Uterus (tissue), 4 donors: ENCODE measurements around the gene ADAR. TPM values are rescaled to one million over a fixed set of nuclear protein-coding genes. Genes with fewer than 3 reads are reported as not detected.

Experiments used
- DNase-seq, 2 donors: peaks; one replicate each; pipeline ENCODE4 v3.0.0-alpha.2; 2019 to 2020
- H3K27ac ChIP-seq, 2 donors: fragments of 200-600 bp; sonication (generic); 1 replicate in 1 of 2; 2 replicates in 1 of 2; pipeline ENCODE4 v1.5.1; 2016 to 2018
- H3K27me3 ChIP-seq, 2 donors: fragments of 200-600 bp; sonication (generic); one replicate each; pipeline ENCODE4 v1.5.1; 2018 to 2019; ENCODE audit warnings: control low read depth in 1 of 2
- H3K36me3 ChIP-seq, 2 donors: fragments of 200-600 bp; sonication (generic); one replicate each; pipeline ENCODE4 v1.5.1; 2019; ENCODE audit warnings: control low read depth in 1 of 2
- H3K4me1 ChIP-seq, 2 donors: fragments of 200-600 bp; sonication (generic); one replicate each; pipeline ENCODE4 v1.5.1; 2018 to 2019; ENCODE audit warnings: control low read depth in 1 of 2
- H3K4me3 ChIP-seq, 2 donors: fragments of 200-600 bp; sonication (generic); 1 replicate in 1 of 2; 2 replicates in 1 of 2; pipeline ENCODE4 v1.5.1; 2018 to 2019; ENCODE audit warnings: mild to moderate bottlenecking in 1 of 2
- H3K9me3 ChIP-seq, 2 donors: fragments of 200-600 bp; sonication (generic); one replicate each; pipeline ENCODE4 v1.5.1; 2019; ENCODE audit warnings: control low read depth in 1 of 2
- POLR2A ChIP-seq, 2 donors: fragments of 450-650 bp; IDR thresholded peaks; one replicate each; pipeline ENCODE4 v1.6.1; 2016; ENCODE audit warnings: antibody characterized with exemption in 2 of 2, mild to moderate bottlenecking in 1 of 2, moderate library complexity in 1 of 2
- intact Hi-C: fragments of 100-400 bp; cut with DNase I; formaldehyde crosslinking; loops from one replicate; pipeline ENCODE4 v1.15.1; 2023; ENCODE audit warnings: low total_unique reads
- total RNA-seq, 4 donors: library from RNA; depleted of rRNA in 3 of 4; stranded (reverse); fragments of >200 nt in 3 of 4; gene quantifications; one replicate each; pipeline versions ENCODE4 v1.1.0 to v1.2.4, GENCODE V29; 2014 to 2023
- TF ChIP-seq, protein P1 (sequence below), 4 experiments: fragments of 200-600 bp in 2 of 4; fragments of 450-650 bp in 2 of 4; sonication (generic) in 2 of 4; IDR thresholded peaks; one replicate each; pipeline ENCODE4 v1.5.1; 2016 to 2019; ENCODE audit warnings: antibody characterized with exemption in 4 of 4, mild to moderate bottlenecking in 2 of 4, moderate library complexity in 1 of 4
- donor health status: DM: yes; HTN: yes; CAD: no.

Gene ADAR
- total RNA-seq, 4 donors from 2014 or later, result 50.9 to 212 (median 101) TPM

- TF ChIP-seq, protein P1, sequence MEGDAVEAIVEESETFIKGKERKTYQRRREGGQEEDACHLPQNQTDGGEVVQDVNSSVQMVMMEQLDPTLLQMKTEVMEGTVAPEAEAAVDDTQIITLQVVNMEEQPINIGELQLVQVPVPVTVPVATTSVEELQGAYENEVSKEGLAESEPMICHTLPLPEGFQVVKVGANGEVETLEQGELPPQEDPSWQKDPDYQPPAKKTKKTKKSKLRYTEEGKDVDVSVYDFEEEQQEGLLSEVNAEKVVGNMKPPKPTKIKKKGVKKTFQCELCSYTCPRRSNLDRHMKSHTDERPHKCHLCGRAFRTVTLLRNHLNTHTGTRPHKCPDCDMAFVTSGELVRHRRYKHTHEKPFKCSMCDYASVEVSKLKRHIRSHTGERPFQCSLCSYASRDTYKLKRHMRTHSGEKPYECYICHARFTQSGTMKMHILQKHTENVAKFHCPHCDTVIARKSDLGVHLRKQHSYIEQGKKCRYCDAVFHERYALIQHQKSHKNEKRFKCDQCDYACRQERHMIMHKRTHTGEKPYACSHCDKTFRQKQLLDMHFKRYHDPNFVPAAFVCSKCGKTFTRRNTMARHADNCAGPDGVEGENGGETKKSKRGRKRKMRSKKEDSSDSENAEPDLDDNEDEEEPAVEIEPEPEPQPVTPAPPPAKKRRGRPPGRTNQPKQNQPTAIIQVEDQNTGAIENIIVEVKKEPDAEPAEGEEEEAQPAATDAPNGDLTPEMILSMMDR (IDR thresholded peaks at IDR 0.05), result no peak
- no peak for TF ChIP-seq POLR2A (IDR thresholded peaks at IDR 0.05)
- intact Hi-C loops, result no loop called here
- no peak for DNase-seq
Observed at GRCh38 chr1:154603317-154603716, 4.7 kb downstream of the ADAR start.

DNA sequence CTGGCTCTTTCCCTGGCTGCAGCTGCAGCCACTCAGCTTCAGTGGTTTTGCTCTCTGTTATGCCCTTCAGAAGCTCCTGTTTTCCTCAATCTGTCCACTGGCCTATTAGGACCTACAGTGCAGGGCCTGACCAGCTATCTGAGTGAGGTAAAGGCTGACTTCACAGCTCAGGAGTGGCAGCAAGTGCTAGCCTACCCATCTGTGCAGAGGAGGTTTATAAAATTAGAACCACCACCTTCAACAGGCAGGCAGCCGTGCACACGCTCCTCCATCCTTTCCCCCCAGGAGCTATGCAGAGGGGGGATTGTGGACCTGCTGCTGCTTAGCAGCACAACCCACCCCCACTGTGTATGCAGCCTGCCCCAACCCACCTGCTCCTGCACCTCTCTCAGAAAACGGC, 8.3 kb downstream of the ADAR start:
- Histone ChIP-seq H3K36me3 (no peaks in the 10 kb centered on the region), H3K9me3 (no peaks in the 10 kb centered on the region), H3K4me1 (peaks cover 0 to 6% of the 10 kb centered on the region in 2 donors), H3K4me3 (no peak overlapping the region), H3K27me3 (no peaks in the 10 kb centered on the region), H3K27ac (no peak overlapping the region)
- no peak for DNase-seq
- TF ChIP-seq POLR2A (IDR thresholded peaks at IDR 0.05), result no peak
- TF ChIP-seq, protein P1 (IDR thresholded peaks at IDR 0.05), result no peak
- intact Hi-C loops, result no loop called here

More at GRCh38 chr1:154603317-154603716, 4.7 kb downstream of the ADAR start:
- Histone ChIP-seq H3K4me1 (peaks cover 0 to 13% of the 10 kb centered on the region in 2 donors), H3K27ac (no peak overlapping the region), H3K9me3 (no peaks in the 10 kb centered on the region), H3K36me3 (no peaks in the 10 kb centered on the region), H3K4me3 (no peak overlapping the region), H3K27me3 (no peaks in the 10 kb centered on the region)

- intact Hi-C loops, result no loop called here
- DNase-seq, result no peak
- Histone ChIP-seq H3K4me1 (peaks cover 0 to 6% of the 10 kb centered on the region in 2 donors), H3K9me3 (no peaks in the 10 kb centered on the region), H3K27ac (no peak overlapping the region), H3K36me3 (no peaks in the 10 kb centered on the region), H3K27me3 (no peaks in the 10 kb centered on the region), H3K4me3 (no peak overlapping the region)
- no peak for TF ChIP-seq POLR2A (IDR thresholded peaks at IDR 0.05)
- TF ChIP-seq, protein P1 (IDR thresholded peaks at IDR 0.05), result no peak
Observed at GRCh38 chr1:154598871-154599635, 8.9 kb downstream of the ADAR start.

- H3K27me3 ChIP-seq, result no peaks in the 10 kb centered on the region
- no peak for TF ChIP-seq POLR2A (IDR thresholded peaks at IDR 0.05)
- TF ChIP-seq, protein P1 (IDR thresholded peaks at IDR 0.05), result no peak
- DNase-seq, result no peak
- no peak overlapping the region for H3K4me3 ChIP-seq
- H3K36me3 ChIP-seq, result no peaks in the 10 kb centered on the region
- H3K27ac ChIP-seq, result no peak overlapping the region
- H3K4me1 ChIP-seq, result peaks cover 0 to 6% of the 10 kb centered on the region in 2 donors
- H3K9me3 ChIP-seq, result no peaks in the 10 kb centered on the region
- intact Hi-C loops, result no loop called here
Observed at GRCh38 chr1:154595621-154596020, 12.4 kb downstream of the ADAR start.

DNA sequence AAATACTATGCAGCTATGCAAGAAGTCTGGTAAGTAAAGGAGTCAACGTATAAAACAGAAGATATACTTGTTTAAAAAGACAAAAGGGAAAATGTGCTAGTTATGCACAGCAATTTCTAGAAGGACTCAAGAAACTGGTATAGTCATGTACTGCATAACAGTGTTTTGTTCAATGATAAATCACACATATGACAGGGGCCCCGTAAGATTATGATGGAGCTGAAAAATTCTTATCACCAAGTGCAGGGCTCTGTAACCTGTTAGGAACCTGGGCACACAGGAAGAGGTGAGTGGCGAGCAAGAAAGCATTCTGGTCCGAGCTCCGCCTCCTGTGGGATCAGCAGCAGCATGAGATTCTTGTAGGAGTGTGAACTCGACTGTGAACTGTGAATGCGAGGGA, 13.2 kb downstream of the ADAR start:
- intact Hi-C loops, result no loop called here
- Histone ChIP-seq H3K4me3 (no peak overlapping the region), H3K27me3 (no peaks in the 10 kb centered on the region), H3K9me3 (no peaks in the 10 kb centered on the region), H3K36me3 (no peaks in the 10 kb centered on the region), H3K4me1 (peaks cover 0 to 5% of the 10 kb centered on the region in 2 donors), H3K27ac (no peak overlapping the region)
- TF ChIP-seq, protein P1 (IDR thresholded peaks at IDR 0.05), result no peak
- TF ChIP-seq POLR2A (IDR thresholded peaks at IDR 0.05), result no peak
- no peak for DNase-seq
